Fibroblast of lung (primary cell): ENCODE measurements around the gene DPY30.

Experiments used
- CTCF ChIP-seq, 2 donors: IDR thresholded peaks in 1 of 2; conservative IDR thresholded peaks in 1 of 2; 1 replicate in 1 of 2; 2 replicates in 1 of 2; pipeline ENCODE4 v1.5.1; 2011 to 2012; ENCODE audit warnings: low read length in 2 of 2, control low read depth in 1 of 2, inconsistent platforms in 1 of 2, low read depth in 1 of 2, mild to moderate bottlenecking in 1 of 2
- EZH2 ChIP-seq: IDR thresholded peaks from 2 replicates; pipeline ENCODE4 v1.5.1; 2012; ENCODE audit warnings: low read length, control low read depth, mild to moderate bottlenecking; ENCODE audit errors: missing control alignments

GRCh38 chr2:32051836-32052439, 12.3 kb upstream of the DPY30 start:
- TF ChIP-seq CTCF (conservative IDR thresholded peaks at IDR 0.05 in 1 of 2, IDR thresholded peaks at IDR 0.05 in 1 of 2; ENCODE audit: low read depth in 1 of 2, low read length in 2 of 2) (no peak), EZH2 (no peak)
